ENCODE measurements around the gene NPHP4. TPM values are rescaled to one million over a fixed set of nuclear protein-coding genes. Genes with fewer than 3 reads are reported as not detected.
"Not testable (repeated sequence)": the region's sequence is repeated elsewhere in the genome, so short reads cannot be mapped to it uniquely, and the experiment has no call there.

The NPHP4 gene
- total RNA-seq, 1 experiment from 2014 or later, result 3.4 TPM

DNA sequence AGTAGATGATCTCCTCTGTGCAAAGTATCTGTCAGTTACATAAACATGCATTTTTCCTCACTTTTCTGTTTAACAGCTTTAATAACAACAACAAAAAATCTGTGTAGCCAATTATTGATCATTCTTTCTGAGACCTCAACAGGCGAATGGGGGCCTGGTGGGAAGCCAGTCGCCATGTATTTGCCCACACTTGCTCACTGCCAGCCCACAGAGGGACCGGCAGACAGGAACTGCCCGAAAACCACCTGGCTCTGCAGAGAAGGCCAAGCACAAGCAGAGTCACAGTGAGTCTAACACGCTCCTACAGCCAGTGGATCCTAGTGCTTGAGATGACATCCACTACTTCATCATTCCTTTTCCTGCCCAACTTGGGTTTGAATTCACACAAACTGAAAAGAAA lies 56.1 kb downstream of the NPHP4 start:
- in situ Hi-C loops (cut with HindIII; ENCODE audit: low pct_unique_long_range_greater_than_20kb, low sequenced_read_pairs), result no loop called here

DNA sequence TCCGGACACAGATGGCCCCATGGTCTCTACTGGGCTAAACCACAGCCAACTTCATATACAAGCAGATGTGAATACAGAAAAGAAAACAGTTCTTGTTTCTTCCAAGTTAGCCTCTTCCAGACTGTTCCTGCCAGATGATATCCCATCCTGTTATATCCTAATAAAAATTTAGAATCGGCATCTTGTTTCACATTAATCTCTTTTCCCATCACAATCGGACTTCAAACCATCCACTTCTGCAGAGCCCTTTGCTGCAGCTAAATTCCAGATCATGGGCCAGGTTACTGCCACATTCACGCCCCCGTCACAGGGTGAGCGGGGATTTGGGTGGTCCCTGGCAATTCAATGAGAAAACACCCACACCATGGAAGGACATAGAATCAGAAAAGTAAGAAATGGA lies 57.2 kb downstream of the NPHP4 start:
- in situ Hi-C loops (cut with HindIII; ENCODE audit: low pct_unique_long_range_greater_than_20kb, low sequenced_read_pairs), result no loop called here

More for the DNA sequence above, 56.1 kb downstream of the NPHP4 start:
- DNase-seq (ENCODE audit: low read depth, low spot score), result no peak

DNA sequence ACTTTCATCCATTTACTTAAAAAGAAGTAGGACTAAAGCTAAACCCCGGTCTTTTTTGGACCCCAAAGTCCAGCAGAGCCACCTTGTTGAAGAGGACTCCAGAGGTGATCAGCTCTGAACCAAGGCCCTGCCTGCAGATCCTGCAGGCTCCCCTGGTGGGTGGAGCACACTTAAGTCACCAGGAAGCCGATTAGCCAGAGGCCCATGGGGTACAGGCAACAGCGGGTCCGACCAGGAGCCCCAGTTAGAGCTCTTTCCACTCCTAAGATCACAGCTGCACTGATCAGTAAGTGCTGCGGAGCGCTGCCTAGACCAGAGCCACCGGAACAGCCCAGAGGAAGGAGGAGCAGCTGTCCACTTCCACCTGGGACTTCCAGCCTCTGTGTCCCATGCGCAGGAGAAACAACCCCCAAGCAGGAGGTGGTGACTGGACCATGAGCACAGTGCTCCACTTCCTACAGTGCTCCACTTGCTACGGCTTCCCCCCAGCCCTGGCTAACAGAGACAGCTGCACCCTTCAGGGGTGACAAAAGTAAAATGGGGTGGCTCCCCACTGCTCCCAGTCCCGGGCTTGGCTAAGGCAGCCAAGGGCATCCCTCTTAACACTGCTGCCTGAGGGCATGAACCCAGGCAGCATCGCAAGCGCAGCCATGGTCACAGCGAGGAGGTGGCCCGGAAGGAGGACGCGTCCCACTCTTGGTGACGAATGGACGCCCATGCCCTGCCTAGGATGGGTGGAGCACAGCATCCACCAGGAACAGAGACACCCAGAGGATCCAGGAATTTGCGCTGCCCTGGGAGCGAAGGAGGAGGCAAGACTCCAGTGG lies 58.0 kb downstream of the NPHP4 start:
- DNase-seq (ENCODE audit: low read depth, low spot score), result no peak
- in situ Hi-C loops (cut with HindIII; ENCODE audit: low pct_unique_long_range_greater_than_20kb, low sequenced_read_pairs), result no loop called here

More for the DNA sequence above, 57.2 kb downstream of the NPHP4 start:
- no peak for DNase-seq (ENCODE audit: low read depth, low spot score)

DNA sequence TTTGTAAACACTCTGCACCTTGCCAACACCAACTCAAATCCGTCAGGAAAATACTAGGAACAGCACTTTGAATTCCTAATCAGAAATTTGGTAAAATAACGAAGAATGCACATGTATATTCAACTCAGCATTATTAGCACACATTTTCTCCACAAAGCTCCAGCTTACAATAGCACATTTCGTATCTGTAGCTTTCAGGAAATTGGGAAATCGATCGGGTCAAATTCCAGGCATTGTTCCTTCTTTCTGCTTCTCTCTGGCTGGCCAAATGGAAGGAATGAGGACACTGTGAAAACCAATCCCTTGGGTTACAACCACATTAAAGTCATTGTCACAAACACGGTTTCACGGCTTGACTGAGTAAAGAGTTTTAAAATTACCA lies 58.6 kb downstream of the NPHP4 start:
- in situ Hi-C loops (cut with HindIII; ENCODE audit: low pct_unique_long_range_greater_than_20kb, low sequenced_read_pairs), result no loop called here
- no peak for DNase-seq (ENCODE audit: low read depth, low spot score)

DNA sequence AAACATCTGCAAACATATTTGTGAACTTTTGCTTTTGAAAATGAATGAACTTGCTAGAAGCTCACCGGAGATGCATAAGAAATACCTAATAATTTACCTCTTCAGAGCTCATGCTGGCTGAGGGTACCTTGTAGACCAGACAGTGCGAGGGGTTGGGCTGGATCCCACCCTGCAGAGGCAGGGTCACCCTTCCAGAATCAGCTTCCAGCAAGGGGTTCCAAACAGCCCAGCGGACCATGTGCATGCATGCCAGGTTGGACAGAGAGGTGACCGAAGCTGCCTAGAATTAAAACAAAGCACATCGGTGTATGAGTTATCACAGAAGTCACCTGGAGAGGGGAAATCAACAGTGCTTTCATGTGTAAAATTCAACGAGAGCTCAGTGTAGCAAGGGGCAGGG lies 59.2 kb downstream of the NPHP4 start:
- in situ Hi-C loops (cut with HindIII; ENCODE audit: low pct_unique_long_range_greater_than_20kb, low sequenced_read_pairs), result no loop called here

DNA sequence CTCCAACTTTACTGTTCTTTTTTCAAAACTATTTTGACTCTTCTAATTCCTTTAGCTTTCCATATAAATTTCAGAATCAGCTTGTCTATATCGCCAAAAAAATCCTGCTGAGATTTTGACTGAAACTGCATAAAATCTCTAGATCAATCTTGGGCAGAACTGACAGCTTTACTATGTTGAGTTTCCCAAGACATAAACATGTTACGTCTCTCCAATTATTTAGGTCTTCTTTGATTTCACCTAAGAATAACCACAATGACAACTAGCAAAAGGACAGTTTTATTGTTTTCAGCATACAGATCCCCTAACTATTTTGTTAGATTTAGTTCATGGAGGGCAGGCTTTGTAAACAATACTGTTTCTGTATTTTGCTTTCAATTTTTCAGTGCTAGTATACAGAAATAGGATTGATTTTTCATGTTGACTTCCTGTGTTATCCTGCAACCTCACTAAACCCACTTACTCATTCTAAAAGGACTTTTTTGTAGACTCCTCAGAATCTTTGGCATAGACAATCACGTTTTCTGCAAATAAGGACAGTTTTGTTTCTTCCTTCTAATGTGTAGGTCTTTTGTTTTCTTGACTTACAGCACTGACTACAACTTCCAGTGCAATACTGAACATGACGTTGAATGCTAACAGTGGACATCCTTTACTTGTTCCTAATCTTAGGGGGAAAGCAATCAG lies 63.4 kb downstream of the NPHP4 start:
- in situ Hi-C loops (cut with HindIII; ENCODE audit: low pct_unique_long_range_greater_than_20kb, low sequenced_read_pairs), result no loop called here
- peak; percentile 98 for DNase-seq (ENCODE audit: low read depth, low spot score)

More for the DNA sequence above, 59.2 kb downstream of the NPHP4 start:
- DNase-seq (ENCODE audit: low read depth, low spot score), result no peak

DNA sequence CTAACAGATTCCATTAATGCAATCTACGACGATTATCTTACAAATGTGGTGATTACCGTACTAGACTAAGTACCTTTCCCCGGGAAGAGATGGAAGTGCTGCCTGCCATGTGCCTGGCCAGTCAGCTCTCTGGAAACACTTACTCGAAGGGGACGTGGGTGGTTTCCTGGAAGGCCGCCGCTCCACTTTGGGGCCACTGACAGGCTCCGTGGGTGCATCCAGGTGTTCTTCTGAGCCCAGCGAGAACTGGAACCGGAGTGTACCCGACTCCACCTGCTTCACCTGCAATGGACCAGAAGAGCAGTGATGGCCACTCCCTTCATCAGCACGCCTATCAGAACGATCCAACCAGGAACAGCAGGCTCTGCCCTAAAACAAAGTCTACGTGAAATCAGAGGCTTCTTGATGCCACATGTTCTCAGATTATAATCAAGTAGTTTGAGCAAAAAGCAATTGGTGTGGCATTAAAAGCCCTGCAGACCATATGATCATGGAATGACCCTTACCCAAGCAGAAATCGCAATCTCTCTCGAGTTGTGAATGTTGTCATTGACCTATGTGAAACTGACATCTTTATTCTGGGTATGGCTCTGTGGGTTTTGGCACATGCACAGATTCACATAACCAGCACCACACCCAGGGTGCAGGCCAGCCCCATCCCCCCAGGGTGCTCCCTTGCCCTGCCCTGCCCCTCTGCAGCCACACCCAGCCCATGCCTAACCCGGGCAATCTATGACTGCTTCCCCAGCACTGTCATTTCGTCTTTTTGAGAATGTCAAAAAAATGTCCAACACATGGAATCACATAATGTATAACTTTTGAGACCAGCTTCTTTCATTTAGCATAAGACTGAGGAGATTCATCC lies 64.5 kb downstream of the NPHP4 start:
- in situ Hi-C loops (cut with HindIII; ENCODE audit: low pct_unique_long_range_greater_than_20kb, low sequenced_read_pairs), result no loop called here
- DNase-seq (ENCODE audit: low read depth, low spot score), result peak; percentile 39

DNA sequence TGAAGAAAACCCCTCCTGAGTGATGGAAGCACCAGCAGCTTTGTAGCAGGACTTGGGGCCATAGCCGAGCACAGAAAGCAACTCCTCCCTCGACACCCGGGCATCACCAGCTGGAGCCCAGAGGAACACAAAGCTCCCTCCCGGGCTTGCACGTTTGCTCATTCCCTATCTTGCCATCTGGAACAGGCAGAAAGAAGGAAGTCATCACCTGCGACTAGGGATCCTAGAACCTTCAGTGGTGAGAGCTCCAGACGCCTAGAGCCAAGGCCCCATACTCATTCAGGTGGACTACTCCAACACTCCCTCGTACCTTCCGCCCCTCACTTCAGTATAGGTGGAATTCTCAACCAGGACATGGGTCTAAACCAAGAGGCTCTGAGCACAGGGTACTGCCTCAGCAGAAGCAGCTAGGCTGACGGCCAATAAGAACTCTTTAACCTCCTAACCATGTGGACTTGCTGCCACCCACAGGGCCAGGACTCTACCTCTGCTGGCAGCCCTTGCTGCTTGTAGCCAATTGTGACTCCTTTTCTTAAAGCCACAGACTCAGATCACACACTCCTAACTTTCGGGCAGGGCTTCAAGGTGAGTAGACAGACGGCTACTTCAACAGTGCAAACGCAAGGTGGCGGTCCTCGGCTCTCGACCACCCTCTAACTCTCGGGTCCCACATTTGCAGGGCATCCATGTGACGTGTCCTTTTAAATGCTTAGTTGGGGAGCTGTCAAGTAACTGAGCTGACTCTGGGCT lies 65.4 kb downstream of the NPHP4 start:
- in situ Hi-C loops (cut with HindIII; ENCODE audit: low pct_unique_long_range_greater_than_20kb, low sequenced_read_pairs), result no loop called here
- DNase-seq (ENCODE audit: low read depth, low spot score), result peak; percentile 9

DNA sequence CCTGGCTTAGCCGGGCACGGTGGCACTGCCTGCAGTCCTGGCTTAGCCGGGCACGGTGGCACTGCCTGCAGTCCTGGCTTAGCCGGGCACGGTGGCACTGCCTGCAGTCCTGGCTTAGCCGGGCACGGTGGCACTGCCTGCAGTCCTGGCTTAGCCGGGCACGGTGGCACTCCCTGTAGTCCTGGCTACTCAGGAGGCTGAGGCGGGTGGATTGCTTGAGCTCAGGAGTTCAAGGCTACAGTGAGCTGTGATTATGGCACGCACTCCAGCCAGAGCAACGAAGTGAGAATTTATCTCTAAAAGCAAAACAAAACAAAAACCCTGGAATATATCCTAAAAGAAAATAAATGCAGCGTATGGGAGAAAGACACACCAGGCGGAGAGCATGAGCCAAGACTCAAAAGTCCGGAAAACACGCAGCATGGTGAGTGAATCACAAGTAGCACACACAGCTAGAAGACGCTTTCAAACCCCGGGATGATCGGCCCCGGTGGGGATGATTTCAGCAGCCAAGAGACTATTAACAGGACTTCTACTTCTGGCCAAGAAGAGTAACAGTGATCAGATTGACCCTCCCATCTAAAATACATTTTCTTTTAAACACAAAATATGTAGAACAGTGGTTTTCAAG lies 69.4 kb downstream of the NPHP4 start:
- in situ Hi-C loops (cut with HindIII; ENCODE audit: low pct_unique_long_range_greater_than_20kb, low sequenced_read_pairs); DNase-seq (ENCODE audit: low read depth, low spot score): not testable (repeated sequence)

DNA sequence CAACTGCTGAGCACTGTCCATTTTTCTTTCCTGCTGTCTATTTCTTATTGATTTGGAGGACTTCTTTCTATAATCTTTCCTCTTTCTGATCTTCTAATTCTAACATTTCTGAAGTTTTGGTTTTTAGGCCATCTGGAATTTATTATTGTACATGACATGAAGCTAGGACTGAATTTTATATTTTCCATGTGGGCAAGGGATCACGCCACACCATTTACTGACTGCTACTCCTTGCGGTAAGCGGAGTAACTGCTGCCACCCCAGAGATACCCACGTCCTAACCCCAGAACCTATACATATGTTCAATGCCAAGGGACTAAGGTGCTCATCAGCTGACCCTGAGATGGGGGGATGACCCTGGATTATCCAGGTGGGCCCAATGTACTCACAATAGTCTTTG lies 70.6 kb downstream of the NPHP4 start:
- in situ Hi-C loops (cut with HindIII; ENCODE audit: low pct_unique_long_range_greater_than_20kb, low sequenced_read_pairs), result no loop called here
- DNase-seq (ENCODE audit: low read depth, low spot score), result no peak

DNA sequence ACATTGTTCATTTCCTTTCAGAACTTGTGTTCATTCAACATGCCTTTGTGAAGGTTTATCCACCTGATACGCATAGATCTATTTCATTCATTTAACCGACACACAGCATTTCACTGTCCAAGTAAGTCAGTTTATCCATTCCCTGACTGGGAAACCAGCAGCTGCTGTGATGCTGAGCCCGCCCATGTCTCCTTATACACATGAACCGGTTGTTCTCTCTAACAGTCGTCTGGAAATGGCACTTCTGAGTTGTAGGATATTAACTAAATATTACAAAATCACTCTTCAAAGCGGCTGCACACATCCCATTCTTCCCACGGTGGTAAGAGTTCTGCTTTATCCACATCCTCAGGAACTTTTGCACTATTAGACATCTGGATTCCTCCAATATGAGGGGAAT lies 71.1 kb downstream of the NPHP4 start:
- DNase-seq (ENCODE audit: low read depth, low spot score), result no peak
- in situ Hi-C loops (cut with HindIII; ENCODE audit: low pct_unique_long_range_greater_than_20kb, low sequenced_read_pairs), result no loop called here

DNA sequence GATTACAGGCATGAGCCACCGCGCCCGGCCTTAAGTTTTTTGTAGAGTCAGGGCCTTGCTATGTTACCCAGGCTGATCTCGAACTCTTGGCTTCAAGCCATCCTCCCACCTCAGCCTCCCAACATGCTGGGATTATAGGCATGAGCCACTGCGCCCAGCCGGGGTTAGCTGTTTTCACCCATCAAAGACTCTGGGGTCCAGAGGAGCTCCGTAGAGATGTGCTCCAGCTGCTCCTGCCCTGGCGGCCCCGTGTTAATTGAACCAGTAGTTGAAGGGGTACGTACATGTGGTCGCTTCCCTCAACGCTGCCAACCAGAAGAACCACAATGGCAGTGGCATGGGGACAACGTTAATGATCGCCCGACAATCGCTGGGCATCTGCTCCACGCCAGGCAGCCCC lies 72.0 kb downstream of the NPHP4 start:
- in situ Hi-C loops (cut with HindIII; ENCODE audit: low pct_unique_long_range_greater_than_20kb, low sequenced_read_pairs), result no loop called here
- DNase-seq (ENCODE audit: low read depth, low spot score), result no peak

DNA sequence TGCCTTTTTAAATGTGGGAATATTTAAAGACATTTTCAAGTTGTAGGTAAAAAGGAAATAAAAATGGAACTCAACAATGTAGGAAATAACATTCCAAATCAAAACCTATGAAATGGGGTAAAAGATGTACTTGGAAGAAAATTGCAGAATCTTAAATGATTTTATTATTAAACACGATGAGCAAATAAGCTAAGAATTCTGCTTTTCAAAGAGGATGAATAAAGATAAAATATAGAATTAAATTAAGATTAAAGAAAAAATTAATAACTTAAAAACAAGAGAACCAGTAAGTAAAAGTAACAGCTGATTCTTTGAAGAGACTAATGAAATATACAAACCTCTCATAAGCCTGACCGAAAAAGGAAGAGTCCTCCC lies 74.0 kb downstream of the NPHP4 start:
- in situ Hi-C loops (cut with HindIII; ENCODE audit: low pct_unique_long_range_greater_than_20kb, low sequenced_read_pairs), result no loop called here
- no peak for DNase-seq (ENCODE audit: low read depth, low spot score)

DNA sequence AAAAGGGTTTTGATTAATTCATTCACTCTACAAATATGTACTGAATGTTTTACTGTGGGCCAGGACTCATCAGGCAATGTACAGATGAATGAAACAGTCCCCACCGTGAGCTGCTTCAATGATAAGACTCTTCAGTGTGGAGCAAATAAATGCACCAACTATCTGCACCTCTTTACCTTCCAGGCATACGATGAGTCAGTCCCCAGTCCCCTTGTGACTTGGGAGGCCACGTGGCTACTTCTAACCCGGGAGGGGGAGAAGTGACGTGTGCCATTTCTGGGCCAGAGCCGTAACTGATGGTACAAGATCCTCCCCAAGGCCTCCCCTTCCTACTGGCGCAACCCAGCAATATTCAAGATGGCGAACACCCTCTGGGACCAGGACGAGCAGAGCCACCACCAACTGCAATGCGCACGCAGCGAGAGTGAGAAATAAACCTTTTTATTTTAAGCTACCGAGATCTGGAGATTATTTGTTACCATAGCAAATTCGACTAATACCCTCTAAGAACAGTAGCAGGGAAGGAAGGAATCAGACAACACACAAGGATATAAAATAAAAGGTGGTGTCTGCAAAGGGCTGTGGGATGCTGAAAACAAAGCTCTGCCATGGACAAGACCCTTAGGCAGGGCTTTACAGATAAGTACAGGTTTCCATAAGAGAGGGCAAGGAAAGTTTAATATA lies 74.5 kb downstream of the NPHP4 start:
- DNase-seq (ENCODE audit: low read depth, low spot score), result peak; percentile 98
- in situ Hi-C loops (cut with HindIII; ENCODE audit: low pct_unique_long_range_greater_than_20kb, low sequenced_read_pairs), result no loop called here

DNA sequence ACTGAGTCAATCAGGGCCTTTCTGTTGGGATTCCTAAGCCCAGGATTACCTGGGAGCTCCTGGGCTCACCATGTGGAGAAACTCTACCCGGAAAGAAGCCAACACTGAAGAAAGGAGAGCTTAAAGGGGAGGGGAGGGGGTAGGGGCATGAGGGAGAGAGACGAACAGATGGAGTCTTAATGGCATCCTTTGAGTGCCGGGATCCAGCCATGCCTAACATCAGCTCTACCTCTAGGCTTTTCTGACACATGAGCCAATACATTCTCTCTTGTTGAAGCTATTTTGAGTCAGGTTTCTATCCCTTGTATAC lies 75.0 kb downstream of the NPHP4 start:
- DNase-seq (ENCODE audit: low read depth, low spot score), result no peak
- in situ Hi-C loops (cut with HindIII; ENCODE audit: low pct_unique_long_range_greater_than_20kb, low sequenced_read_pairs), result no loop called here

DNA sequence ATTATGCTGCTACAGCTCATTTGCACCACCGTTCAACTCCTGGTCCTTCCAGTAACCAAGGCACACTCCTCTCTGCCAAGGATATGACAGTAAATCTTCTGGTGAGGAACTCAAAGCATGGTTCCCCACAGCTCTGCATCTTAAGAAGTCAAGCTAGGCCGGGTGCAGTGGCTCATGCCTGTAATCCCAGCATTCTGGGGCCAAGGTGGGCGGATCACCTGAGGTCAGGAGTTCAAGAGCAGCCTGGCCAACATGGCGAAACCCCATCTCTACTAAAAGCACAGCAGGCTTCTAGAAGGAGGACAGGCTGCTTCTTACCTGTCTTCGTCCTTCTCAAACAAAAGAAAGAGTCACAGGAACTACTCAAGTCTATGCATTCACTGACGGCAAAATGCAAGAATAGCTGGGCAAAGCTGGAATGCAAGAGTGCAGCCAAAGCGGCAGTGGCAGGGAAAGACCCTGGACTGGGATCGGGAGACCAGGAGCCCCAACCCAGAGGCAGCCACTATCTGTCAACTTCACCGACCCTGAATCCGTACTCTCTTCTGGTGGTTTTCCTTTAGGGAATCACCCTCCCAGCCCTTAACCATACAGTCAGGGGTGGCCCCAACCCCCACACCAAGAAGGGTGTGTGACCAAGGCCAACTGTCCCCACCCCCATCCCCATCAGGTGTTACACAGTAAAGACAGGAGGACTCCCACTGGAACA lies 75.5 kb downstream of the NPHP4 start:
- DNase-seq (ENCODE audit: low read depth, low spot score), result no peak
- in situ Hi-C loops (cut with HindIII; ENCODE audit: low pct_unique_long_range_greater_than_20kb, low sequenced_read_pairs), result no loop called here
